Suppressor macrophage treated with lipopolysaccharide for 1 hour (primary cell): ENCODE data around the gene TPH1.
A peak's percentile ranks its signal among the peaks of the same experiment; 100 is the strongest.

Experiments used
- DNase-seq, 3 donors: peaks; one replicate each; pipeline ENCODE4 v3.0.0-alpha.2; 2020 to 2022

The TPH1 gene

DNA sequence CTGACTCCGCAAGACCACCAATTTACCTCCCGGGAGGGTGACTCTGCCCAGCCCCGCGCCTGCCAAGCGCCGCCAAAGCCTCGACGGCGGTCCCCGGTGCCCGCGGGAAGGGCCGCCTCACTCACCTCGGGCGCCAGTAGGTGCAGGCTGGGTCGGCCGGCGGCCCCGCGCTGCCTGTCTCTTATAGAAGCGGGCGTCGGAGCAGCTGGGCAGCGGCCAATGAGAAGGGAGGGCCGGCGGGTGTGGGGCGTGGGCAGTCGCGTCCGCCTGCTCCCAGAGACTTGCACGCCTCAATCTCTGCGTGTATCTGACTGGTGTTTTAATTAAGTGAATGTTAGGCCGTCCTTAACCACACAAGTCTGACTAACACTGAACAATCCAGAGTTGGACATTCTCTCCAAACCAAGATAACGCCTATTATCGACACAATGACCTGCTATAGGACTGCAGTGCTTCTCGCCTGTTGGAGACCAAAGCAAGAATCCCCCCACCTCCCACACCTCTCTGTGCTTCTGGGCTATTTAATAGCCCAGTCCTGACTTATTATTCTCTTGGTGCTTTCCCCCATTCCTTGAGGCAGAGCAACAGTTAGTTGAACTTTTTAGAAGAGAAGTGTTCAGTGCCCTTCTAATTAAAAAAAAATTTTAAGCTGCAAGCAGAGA is at the start of gene TPH1:
Gene TPH1 (minus strand): TSS at position 154 of the 662 bp plus-strand sequence. CDS start 5,507 bp downstream, outside the sequence.
- peak in 1 of 3 donors; percentile 22 for DNase-seq

GRCh38 chr11:18093959-18094358 is 47.9 kb upstream of the TPH1 start:
- no peak for DNase-seq

GRCh38 chr11:18091731-18092130 is 45.7 kb upstream of the TPH1 start:
- no peak for DNase-seq

DNA sequence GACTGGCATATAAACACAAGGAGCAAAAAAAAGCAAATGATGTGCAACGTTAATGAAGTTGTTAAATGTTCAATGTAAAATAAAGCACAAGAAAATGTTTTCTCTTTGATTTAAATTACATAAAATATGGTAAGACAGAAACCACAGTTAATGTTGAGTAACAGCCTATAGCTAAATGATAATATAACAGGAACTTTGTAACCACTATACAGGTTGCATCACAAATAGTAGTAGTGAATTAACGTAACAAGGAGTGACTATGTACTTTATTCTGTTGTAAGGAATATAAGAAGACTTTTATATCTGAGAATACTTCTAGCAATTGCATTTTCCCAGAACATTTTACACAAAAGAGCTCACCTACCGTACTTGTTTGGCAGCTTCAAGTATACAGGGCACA is 42.9 kb upstream of the TPH1 start:
- peak in 1 of 3 donors; percentile 5 for DNase-seq

- no peak for DNase-seq
Observed at GRCh38 chr11:18088366-18088765, 42.3 kb upstream of the TPH1 start.

- no peak for DNase-seq
Observed at GRCh38 chr11:18081551-18081950, 35.5 kb upstream of the TPH1 start.

- DNase-seq, result no peak
Observed at GRCh38 chr11:18080451-18080850, 34.4 kb upstream of the TPH1 start.

DNA sequence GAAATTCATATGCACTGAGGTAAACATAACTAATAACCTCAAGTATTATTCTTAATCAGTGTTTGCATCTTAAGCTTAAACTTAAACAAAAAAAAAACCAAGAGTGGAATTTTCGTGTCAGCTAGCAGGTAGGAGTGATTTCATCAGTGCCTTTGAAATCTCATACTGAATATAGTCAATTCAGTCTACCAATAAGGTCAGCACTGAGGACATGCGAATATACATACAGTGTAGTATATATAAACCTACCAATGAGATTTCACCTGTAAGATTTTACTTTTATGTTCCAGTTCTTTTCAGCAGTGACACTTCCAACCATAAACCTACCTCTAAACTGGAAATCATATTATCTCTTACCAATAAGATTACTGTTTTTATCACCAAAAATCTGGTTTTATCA is 32.8 kb upstream of the TPH1 start:
- DNase-seq, result no peak

- DNase-seq, result no peak
Observed at GRCh38 chr11:18075444-18075843, 29.4 kb upstream of the TPH1 start.

- DNase-seq, result no peak
Observed at GRCh38 chr11:18071098-18071705, 25.1 kb upstream of the TPH1 start.

DNA sequence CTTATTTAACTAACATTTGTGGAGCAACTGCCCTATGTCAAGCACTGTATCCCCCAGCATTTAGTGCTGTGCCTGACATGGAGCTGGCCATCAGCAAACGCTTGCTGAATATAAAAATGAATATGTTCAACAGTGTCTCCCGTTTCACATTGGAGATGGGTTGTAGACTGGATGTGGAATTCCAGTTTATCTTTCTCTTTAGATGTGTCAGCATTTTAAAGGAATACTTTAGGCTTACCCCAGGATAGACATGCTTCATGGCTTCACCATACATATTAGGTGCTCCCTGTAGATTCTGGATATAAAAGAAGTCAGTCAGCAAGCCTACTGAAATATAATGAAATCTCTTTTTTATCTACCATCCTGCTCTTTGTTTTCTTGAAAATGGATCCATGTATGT is 21.3 kb upstream of the TPH1 start:
- DNase-seq, result no peak

DNA sequence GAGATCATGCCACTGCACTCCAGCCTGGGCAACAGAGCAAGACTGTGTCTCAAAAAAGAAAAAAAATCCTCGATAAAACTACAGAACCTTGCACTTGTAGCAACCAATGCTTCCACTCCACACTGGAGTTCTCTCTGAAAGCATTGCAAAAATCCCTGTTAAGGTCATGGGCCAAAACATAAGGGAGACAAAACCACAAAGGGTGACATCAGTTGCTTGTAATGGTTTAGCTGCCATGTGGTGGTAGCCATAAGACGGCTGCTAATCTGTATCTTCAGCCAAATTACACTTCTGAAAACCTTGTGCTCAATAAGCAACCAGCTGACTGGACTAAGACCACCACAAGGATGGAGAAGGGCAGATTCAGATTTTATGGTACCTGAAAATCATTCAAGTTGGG is 20.6 kb upstream of the TPH1 start:
- no peak for DNase-seq

- DNase-seq, result no peak
Observed at GRCh38 chr11:18065572-18065971, 19.5 kb upstream of the TPH1 start.

GRCh38 chr11:18064450-18065054 is 18.5 kb upstream of the TPH1 start:
- no peak for DNase-seq

- DNase-seq, result no peak
Observed at GRCh38 chr11:18063862-18064434, 17.9 kb upstream of the TPH1 start.

GRCh38 chr11:18063125-18063524 is 17.1 kb upstream of the TPH1 start:
- DNase-seq, result no peak

DNA sequence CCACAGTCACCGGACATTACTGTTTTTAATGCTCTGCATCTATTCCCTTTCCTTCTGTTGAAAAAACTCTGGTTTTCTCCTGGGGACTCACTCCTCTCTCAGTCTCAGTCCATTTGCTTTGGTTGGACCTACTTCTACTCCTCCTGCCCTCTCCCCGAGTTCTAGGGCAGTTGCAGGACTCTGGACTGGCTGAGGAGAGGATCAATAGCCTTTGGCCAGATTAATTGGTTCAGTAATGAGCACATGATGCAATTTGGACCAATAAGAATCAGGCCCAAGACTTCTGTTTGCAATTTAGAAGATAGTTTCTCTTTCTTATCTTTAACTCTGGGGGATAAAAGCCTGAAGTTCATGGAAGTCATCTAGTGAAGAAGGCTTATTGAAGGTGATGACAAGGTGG is 15.3 kb upstream of the TPH1 start:
- no peak for DNase-seq

DNA sequence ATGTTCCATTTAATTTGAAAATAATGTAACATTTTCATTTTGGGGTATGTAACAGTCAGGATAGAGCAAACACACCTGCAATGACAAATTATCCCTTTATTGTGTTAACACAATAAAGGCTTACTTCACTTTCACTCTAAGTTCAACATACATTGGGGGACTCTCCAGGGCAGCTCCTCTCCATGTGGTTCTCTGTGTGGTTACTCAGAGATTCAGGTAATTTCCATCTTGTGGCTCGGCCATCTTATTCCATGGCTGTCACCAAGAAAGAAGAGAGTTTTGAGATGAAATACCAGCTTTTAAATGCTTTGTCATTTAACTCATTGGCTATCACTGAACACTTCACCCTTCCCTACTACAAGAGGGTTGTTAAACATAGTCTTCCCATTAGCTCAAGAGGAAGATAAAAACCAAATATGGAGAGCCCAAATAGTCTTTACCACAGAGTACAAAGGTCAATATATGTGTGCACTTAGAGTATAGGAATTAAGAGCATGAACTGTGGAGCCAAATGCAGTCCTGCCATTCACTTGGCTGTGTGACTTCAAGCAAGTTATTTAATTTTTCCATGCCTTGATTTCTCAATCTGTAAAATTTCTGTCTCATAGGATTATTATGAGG is 10.6 kb upstream of the TPH1 start:
- DNase-seq, result no peak

DNA sequence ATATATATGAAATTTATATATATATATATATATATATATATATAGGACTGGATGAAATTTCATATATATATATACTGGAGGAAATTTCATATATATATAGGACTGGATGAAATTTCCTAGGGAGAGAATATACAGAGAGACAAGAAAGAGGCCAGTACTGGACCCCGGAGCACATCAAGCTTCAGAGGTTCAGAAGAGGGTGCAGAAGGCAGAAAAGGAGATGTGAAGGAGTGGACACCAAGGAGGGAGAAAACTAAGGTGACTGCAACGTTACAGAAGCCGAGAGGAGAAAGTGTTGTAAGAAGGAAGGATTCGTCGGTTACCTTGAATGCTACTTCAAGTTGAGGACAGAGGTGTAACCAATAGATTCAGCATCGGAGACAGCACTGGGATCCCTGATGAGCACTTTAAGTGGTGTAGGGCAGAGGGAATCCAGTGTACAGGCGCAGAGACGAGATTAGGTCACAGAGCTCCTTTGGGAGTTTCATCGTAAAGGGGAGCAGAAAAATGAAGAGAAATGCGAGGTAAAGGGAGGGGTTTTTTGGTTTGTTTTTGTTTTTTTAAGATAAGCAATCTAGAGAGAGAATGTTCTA is 8.5 kb upstream of the TPH1 start:
- DNase-seq, result no peak

DNA sequence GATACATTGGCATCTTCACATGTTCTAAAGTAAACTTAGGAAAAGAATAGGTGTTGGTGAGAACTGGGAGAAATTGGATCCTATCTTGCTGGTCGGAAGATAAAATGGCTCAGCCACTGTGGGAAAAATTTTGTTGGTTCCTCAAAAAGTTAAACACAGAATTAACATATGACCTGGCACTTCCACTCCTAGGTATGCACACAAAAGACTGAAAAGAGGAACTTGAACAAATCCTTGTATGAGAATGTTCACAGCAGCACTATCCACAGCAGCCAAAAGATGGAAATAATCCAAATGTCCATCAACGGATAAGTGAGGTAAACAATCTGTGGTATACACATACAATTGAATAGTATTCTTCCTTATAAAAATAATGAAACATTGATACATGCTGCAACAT is 4.8 kb upstream of the TPH1 start:
- no peak for DNase-seq

DNA sequence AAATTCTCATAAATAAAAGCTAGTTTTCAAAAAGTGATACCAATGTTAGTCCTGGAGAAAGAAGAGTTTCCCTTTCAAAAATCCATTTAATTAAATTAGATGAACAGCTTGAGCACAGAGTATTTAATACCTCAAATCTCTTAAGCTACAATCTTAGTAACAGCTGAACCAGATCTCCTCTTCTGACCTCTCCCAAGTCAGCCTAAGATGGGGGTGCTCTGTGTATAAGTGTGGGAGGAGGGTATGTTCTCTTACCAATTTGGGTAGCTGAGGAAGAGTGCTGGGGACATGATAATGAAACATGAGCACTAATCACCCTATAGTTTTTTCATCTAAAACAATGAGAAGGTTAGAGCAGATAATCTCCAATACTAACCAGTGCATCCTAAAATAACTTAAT is 9.6 kb downstream of the TPH1 start:
- no peak for DNase-seq

DNA sequence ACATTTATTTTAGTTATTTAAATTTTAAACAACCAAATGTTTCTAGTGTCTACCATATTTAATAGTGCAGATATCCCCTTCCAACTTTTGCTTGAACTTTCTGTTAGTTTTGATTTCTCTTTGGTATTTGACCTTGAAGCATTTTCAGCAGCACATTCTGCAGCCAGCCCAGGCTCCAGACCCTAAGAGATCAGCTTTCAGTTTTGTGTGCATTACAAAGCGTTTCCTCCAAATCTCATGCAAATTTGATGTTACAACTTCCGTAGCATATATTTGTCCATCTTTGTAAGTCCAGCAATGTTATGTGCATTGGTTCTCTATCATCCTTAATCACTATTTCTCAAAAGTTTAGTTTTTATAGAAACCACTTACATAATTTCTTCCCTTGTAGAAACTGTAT is 18.6 kb downstream of the TPH1 start:
- DNase-seq, result no peak

DNA sequence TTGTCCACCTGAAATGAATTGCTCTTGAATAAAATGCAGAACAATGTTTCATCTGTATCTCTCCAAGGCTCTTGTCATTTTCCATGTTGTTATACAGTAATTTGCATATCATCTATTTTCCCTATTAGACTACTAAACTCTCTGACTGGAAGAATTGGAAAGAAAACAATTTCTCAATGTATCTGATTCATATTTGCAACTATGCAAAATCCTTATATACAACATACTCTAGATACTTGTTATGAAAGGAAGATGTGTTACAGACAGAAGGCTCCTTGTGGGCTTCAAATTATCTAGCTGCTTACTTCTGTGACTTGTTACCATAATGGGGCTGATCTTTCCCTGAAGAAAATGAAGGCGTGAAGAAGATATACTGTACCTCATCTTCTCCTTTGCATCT is 23.6 kb downstream of the TPH1 start:
- no peak for DNase-seq
